H1 (cell line): ENCODE measurements around the gene GTF2F2. TPM values are rescaled to one million over a fixed set of nuclear protein-coding genes. Genes with fewer than 3 reads are reported as not detected.

Source experiments
- CTCF ChIA-PET: fragments of 300-600 bp; sonication (Branson Sonifier 250); formaldehyde crosslinking; loops from one replicate; lab custom pipeline; 2021; ENCODE audit not compliant: partially characterized antibody; lab: Charles Lee
- POLR2A ChIA-PET: fragments of 300-600 bp; sonication (Branson Sonifier 250); formaldehyde crosslinking; loops from one replicate; lab custom pipeline; 2021; ENCODE audit warnings: inconsistent platforms; ENCODE audit not compliant: partially characterized antibody; lab: Charles Lee
- DNase-seq, 2 experiments: peaks; one replicate each; pipeline versions ENCODE4 v3.0.0 to v3.0.0-alpha.2; 2010 to 2022; ENCODE audit warnings: low spot score in 2 of 2, low read depth in 1 of 2, mixed read lengths in 1 of 2
- FAIRE-seq: peaks from 2 replicates; lab custom pipeline; 2011; peaks lifted over from hg19 to GRCh38; lab: Jason Lieb, UNC
- H2AFZ ChIP-seq: 2 replicates; pipeline ENCODE4 v1.8.1; 2012; ENCODE audit warnings: low read length, inconsistent platforms
- H2AK5ac ChIP-seq: 2 replicates; pipeline ENCODE4 v1.6.1; 2013; ENCODE audit warnings: low read depth, low read length
- H2BK120ac ChIP-seq: replicated peaks from 2 replicates; pipeline ENCODE3; 2013; ENCODE audit warnings: low read depth, low read length, inconsistent platforms
- H2BK12ac ChIP-seq: 2 replicates; pipeline ENCODE4 v1.6.1; 2013; ENCODE audit warnings: low read depth, low read length
- H2BK15ac ChIP-seq: 2 replicates; pipeline ENCODE4 v1.6.1; 2013; ENCODE audit warnings: low read length
- H2BK20ac ChIP-seq: 2 replicates; pipeline ENCODE4 v1.6.1; 2013; ENCODE audit warnings: low read length
- H2BK5ac ChIP-seq: 2 replicates; pipeline ENCODE4 v1.6.1; 2013; ENCODE audit warnings: low read depth, low read length
- H3K14ac ChIP-seq: 2 replicates; pipeline ENCODE4 v1.6.1; 2013; ENCODE audit warnings: inconsistent platforms; ENCODE audit not compliant: insufficient read length
- H3K18ac ChIP-seq: 2 replicates; pipeline ENCODE4 v1.6.1; 2013; ENCODE audit warnings: low read length; ENCODE audit errors: extremely low read depth
- H3K23ac ChIP-seq: 2 replicates; pipeline ENCODE4 v1.6.1; 2013; ENCODE audit warnings: inconsistent platforms; ENCODE audit not compliant: insufficient read length
- H3K23me2 ChIP-seq: 2 replicates; pipeline ENCODE4 v1.6.1; 2013; ENCODE audit warnings: low read depth, low read length
- H3K27ac ChIP-seq: 2 replicates; pipeline ENCODE4 v1.6.1; 2011; ENCODE audit warnings: low read depth, low read length, inconsistent platforms
- H3K27me3 ChIP-seq, 4 experiments: replicated peaks in 1 of 4; 1 replicate in 1 of 4; 2 replicates in 3 of 4; pipeline versions ENCODE4 v1.6.1 to v1.8.1; 2011 to 2013; ENCODE audit warnings: low read length in 3 of 4, mild to moderate bottlenecking in 3 of 4, inconsistent platforms in 2 of 4, mixed read lengths in 2 of 4, moderate library complexity in 1 of 4; ENCODE audit not compliant: control insufficient read depth in 3 of 4, insufficient read depth in 3 of 4; ENCODE audit errors: extremely low read depth in 1 of 4
- H3K36me3 ChIP-seq, 4 experiments: 2 replicates each; pipeline versions ENCODE4 v1.6.1 to v1.8.1; 2011 to 2013; ENCODE audit warnings: mild to moderate bottlenecking in 4 of 4, low read length in 3 of 4, moderate library complexity in 2 of 4, control low read depth in 1 of 4, inconsistent platforms in 1 of 4; ENCODE audit not compliant: insufficient read depth in 4 of 4, control insufficient read depth in 2 of 4
- H3K4ac ChIP-seq: replicated peaks from 2 replicates; pipeline ENCODE3; 2013; ENCODE audit warnings: low read length, low read depth, mixed read lengths, inconsistent platforms; ENCODE audit not compliant: insufficient read length
- H3K4me1 ChIP-seq, 4 experiments: replicated peaks in 1 of 4; 1 replicate in 1 of 4; 2 replicates in 3 of 4; pipeline versions ENCODE4 v1.6.1 to v1.8.1; 2011 to 2013; ENCODE audit warnings: low read length in 3 of 4, inconsistent platforms in 2 of 4, mixed read lengths in 1 of 4; ENCODE audit not compliant: insufficient read depth in 4 of 4, control insufficient read depth in 3 of 4
- H3K4me2 ChIP-seq, 2 experiments: 2 replicates each; pipeline versions ENCODE4 v1.6.1 to v1.8.1; 2011 to 2013; ENCODE audit warnings: low read depth in 2 of 2, low read length in 2 of 2, control low read depth in 1 of 2, inconsistent platforms in 1 of 2, mild to moderate bottlenecking in 1 of 2; ENCODE audit not compliant: insufficient read depth in 1 of 2
- H3K4me3 ChIP-seq, 4 experiments: fragments of 200-600, 300-600 bp in 1 of 4; sonication (generic), shearing (Covaris generic), sonication (Bioruptor Twin) in 1 of 4; 2 replicates each; pipeline versions ENCODE4 v1.5.1 to v1.8.1; 2011 to 2016; ENCODE audit warnings: low read length in 4 of 4, low read depth in 3 of 4, control low read depth in 2 of 4, inconsistent platforms in 2 of 4, mild to moderate bottlenecking in 2 of 4, mixed read lengths in 1 of 4, moderate library complexity in 1 of 4; ENCODE audit not compliant: insufficient read depth in 2 of 4; ENCODE audit errors: extremely low read depth in 1 of 4
- H3K56ac ChIP-seq: replicated peaks from 2 replicates; pipeline ENCODE3; 2013; ENCODE audit warnings: low read depth, mild to moderate bottlenecking, mixed read lengths, low read length, inconsistent platforms; ENCODE audit not compliant: insufficient read length
- H3K79me1 ChIP-seq: 2 replicates; pipeline ENCODE4 v1.6.1; 2013; ENCODE audit warnings: low read depth, low read length, control low read depth
- H3K79me2 ChIP-seq, 2 experiments: 2 replicates each; pipeline versions ENCODE4 v1.6.1 to v1.8.1; 2012 to 2013; ENCODE audit warnings: low read length in 2 of 2, mild to moderate bottlenecking in 2 of 2, inconsistent platforms in 1 of 2; ENCODE audit not compliant: insufficient read depth in 2 of 2, control insufficient read depth in 1 of 2
- H3K9ac ChIP-seq, 4 experiments: replicated peaks in 1 of 4; 1 replicate in 1 of 4; 2 replicates in 3 of 4; pipeline versions ENCODE4 v1.6.1 to v1.8.1; 2011 to 2013; ENCODE audit warnings: low read depth in 3 of 4, low read length in 3 of 4, control low read depth in 2 of 4, mild to moderate bottlenecking in 2 of 4, moderate library complexity in 2 of 4, inconsistent platforms in 1 of 4; ENCODE audit errors: extremely low read depth in 1 of 4
- H3K9me3 ChIP-seq, 2 experiments: 2 replicates each; pipeline versions ENCODE4 v1.6.1 to v1.8.1; 2012 to 2013; ENCODE audit warnings: mild to moderate bottlenecking in 2 of 2, moderate library complexity in 2 of 2, control low read depth in 1 of 2, inconsistent platforms in 1 of 2, low read depth in 1 of 2, low read length in 1 of 2, mixed read lengths in 1 of 2; ENCODE audit not compliant: insufficient read depth in 2 of 2
- H4K20me1 ChIP-seq, 2 experiments: replicated peaks in 1 of 2; 2 replicates each; pipeline versions ENCODE3 to v1.8.1; 2011 to 2013; ENCODE audit warnings: inconsistent platforms in 2 of 2, low read length in 2 of 2, mild to moderate bottlenecking in 1 of 2; ENCODE audit not compliant: insufficient read depth in 2 of 2, control insufficient read depth in 1 of 2
- H4K5ac ChIP-seq: 2 replicates; pipeline ENCODE4 v1.6.1; 2013; ENCODE audit warnings: low read length, low read depth, mixed read lengths, inconsistent platforms; ENCODE audit not compliant: insufficient read length
- H4K8ac ChIP-seq: 2 replicates; pipeline ENCODE4 v1.8.0; 2013; ENCODE audit warnings: mild to moderate bottlenecking, moderate library complexity, low read length, inconsistent platforms; ENCODE audit not compliant: insufficient read depth; ENCODE audit errors: extremely low read depth
- H4K91ac ChIP-seq: replicated peaks from 2 replicates; pipeline ENCODE3; 2013; ENCODE audit warnings: low read length, mixed read lengths, inconsistent platforms; ENCODE audit not compliant: insufficient read length
- ATF2 ChIP-seq: IDR thresholded peaks from 2 replicates; pipeline ENCODE4 v1.6.1; 2012; ENCODE audit warnings: low read length, inconsistent platforms
- JUND ChIP-seq: IDR thresholded peaks from 2 replicates; pipeline ENCODE4 v1.6.1; 2011; ENCODE audit warnings: mild to moderate bottlenecking, improper control_type of control experiment, low read length
- POU5F1 ChIP-seq: IDR thresholded peaks from 2 replicates; pipeline ENCODE4 v1.6.1; 2011; ENCODE audit warnings: low read depth, mild to moderate bottlenecking, low read length, moderate library complexity
- whole genome bisulfite sequencing, 2 experiments: shearing (Covaris generic) in 1 of 2; methylation state at CpG; one replicate each; pipeline versions ENCODE4 v1.1.6 to v1.1.7; 2013 to 2015; ENCODE audit warnings: low lambda C conversion rate in 2 of 2, mixed read lengths in 2 of 2, inconsistent platforms in 1 of 2, low coverage in 1 of 2, missing lambda C conversion rate in 1 of 2; ENCODE audit not compliant: insufficient replicate concordance in 2 of 2, insufficient coverage in 1 of 2, insufficient read length in 1 of 2; ENCODE audit errors: extremely low coverage in 1 of 2, missing lambda C conversion rate in 1 of 2; 5-methylcytosine and 5-hydroxymethylcytosine counted together
- polyA plus RNA-seq, 7 experiments: library from polyadenylated mRNA; depleted of rRNA in 3 of 7; stranded (reverse) in 5 of 7; unstranded in 2 of 7; fragments of >200 nt in 5 of 7; fragments of 200-250 nt in 2 of 7; gene quantifications; 1 replicate in 5 of 7; 2 replicates in 1 of 7; 4 replicates in 1 of 7; pipeline versions ENCODE4 v1.2.1 to v1.2.3, GENCODE V29; 2011 to 2013; ENCODE audit warnings: missing spikeins in 2 of 7, mixed read lengths in 2 of 7
- total RNA-seq: library from RNA; stranded (reverse); fragmentation: NEBNext Ultra II Directional; extraction: Animal tissue kit (Norgen Biotek cat#: 25700); gene quantifications from 2 replicates; pipeline ENCODE4 v1.2.1, GENCODE V29; 2021

Gene GTF2F2
- total and polyA plus RNA-seq, 2 of the 8 experiments (the other 6 are each of a cell fraction or from before 2014, with no cell fraction given): 10.8 to 31.1 TPM

- no peak overlapping the region for H3K9ac ChIP-seq
- H4K20me1 ChIP-seq: no peaks in the 10 kb centered on the region
- no peak overlapping the region for H2AK5ac ChIP-seq
- no peaks in the 10 kb centered on the region for H3K79me2 ChIP-seq
- H3K27me3 ChIP-seq: no peaks in the 10 kb centered on the region
- no peak overlapping the region for H2BK5ac ChIP-seq
- H2AFZ ChIP-seq: no peak overlapping the region
- H4K91ac ChIP-seq: no peak overlapping the region
- peaks cover 0 to 3% (median 0%) of the 10 kb centered on the region in 4 experiments; a peak in 1 of 8 replicates for H3K36me3 ChIP-seq
- H3K4me2 ChIP-seq: no peak overlapping the region
- H3K14ac ChIP-seq: no peak overlapping the region
- H2BK15ac ChIP-seq: no peak overlapping the region
- H2BK12ac ChIP-seq: no peak overlapping the region
- H3K56ac ChIP-seq: no peak overlapping the region
- H3K4me1 ChIP-seq: no peaks in the 10 kb centered on the region
- H3K23me2 ChIP-seq: no peaks in the 10 kb centered on the region
- FAIRE-seq (no peak), DNase-seq (no peak)
- TF ChIP-seq JUND (no peak), ATF2 (no peak), POU5F1 (no peak)
- no peak overlapping the region for H4K5ac ChIP-seq
- H3K4ac ChIP-seq: no peak overlapping the region
- no peak overlapping the region for H3K4me3 ChIP-seq
- H4K8ac ChIP-seq: no peak overlapping the region
- no peaks in the 10 kb centered on the region for H3K9me3 ChIP-seq
- POLR2A ChIA-PET: interaction anchor here (1.1 kb wide), 1 partner anchor 74 kb away, joined by 3 read pairs; no protein-coding TSS in a partner anchor
- no peak overlapping the region for H2BK20ac ChIP-seq
- no peak overlapping the region for H3K23ac ChIP-seq
- no peaks in the 10 kb centered on the region for H3K79me1 ChIP-seq
- WGBS, 2 experiments: 80% methylated on average over 2 of the region's 2 CpGs; no CpG with 5 or more reads in 1 of the 2 experiments
- H2BK120ac ChIP-seq: no peak overlapping the region
- H3K18ac ChIP-seq: no peak overlapping the region
- CTCF ChIA-PET: interaction anchor here (0.6 to 2.4 kb wide), 9 partner anchors 10 to 331 kb away, joined by 3 to 9 read pairs (median 3); no protein-coding TSS in a partner anchor
- no peak overlapping the region for H3K27ac ChIP-seq
These were observed 138.0 kb downstream of the GTF2F2 start for GRCh38 chr13:45258334-45258675.
